Neural cell (in vitro differentiated cells): ENCODE data around the gene TBC1D19. TPM values are rescaled to one million over a fixed set of nuclear protein-coding genes. Genes with fewer than 3 reads are reported as not detected.

Experiments used
- H2AFZ ChIP-seq: fragments of 200-600, 300-800 bp; sonication (generic), shearing (Covaris generic); 2 replicates; pipeline ENCODE4 v1.6.0; 2014; ENCODE audit warnings: low read depth, mild to moderate bottlenecking, antibody characterized with exemption, low read length, moderate library complexity
- H3F3A ChIP-seq: fragments of 200-600 bp; shearing (Covaris generic); 2 replicates; pipeline ENCODE4 v1.6.1; 2016; ENCODE audit warnings: mild to moderate bottlenecking, moderate library complexity, mixed read lengths, antibody characterized with exemption, low read length; ENCODE audit not compliant: insufficient read depth, poor library complexity, severe bottlenecking
- H3K27ac ChIP-seq: fragments of 200-600, 300-800 bp; sonication (generic), shearing (Covaris generic); 2 replicates; pipeline ENCODE4 v1.5.1; 2014; ENCODE audit warnings: mild to moderate bottlenecking, low read length, moderate library complexity
- H3K27me3 ChIP-seq: fragments of 300-800, 200-600 bp; sonication (generic), shearing (Covaris generic); 2 replicates; pipeline ENCODE4 v1.6.0; 2014; ENCODE audit warnings: mild to moderate bottlenecking, low read depth, low read length, moderate library complexity; ENCODE audit not compliant: insufficient read depth
- H3K36me3 ChIP-seq: fragments of 300-800, 200-600 bp; sonication (generic), shearing (Covaris generic); 2 replicates; pipeline ENCODE4 v1.5.1; 2014; ENCODE audit warnings: mild to moderate bottlenecking, antibody characterized with exemption, low read length, moderate library complexity; ENCODE audit not compliant: insufficient read depth
- H3K4me2 ChIP-seq: fragments of 300-800, 200-600 bp; sonication (generic), shearing (Covaris generic); 2 replicates; pipeline ENCODE4 v1.6.0; 2014; ENCODE audit warnings: mild to moderate bottlenecking, low read length
- H3K4me3 ChIP-seq: fragments of 300-800, 200-600 bp; sonication (generic), shearing (Covaris generic); 2 replicates; pipeline ENCODE4 v1.5.1; 2014; ENCODE audit warnings: mild to moderate bottlenecking, low read length, moderate library complexity
- H3K79me2 ChIP-seq: fragments of 200-600 bp; shearing (Covaris generic); replicated peaks from 2 replicates; pipeline ENCODE4 v1.6.0; 2014; ENCODE audit warnings: mild to moderate bottlenecking, low read length, moderate library complexity; ENCODE audit not compliant: insufficient read depth
- H3K9ac ChIP-seq: fragments of 300-800, 200-600 bp; sonication (generic), shearing (Covaris generic); 2 replicates; pipeline ENCODE4 v1.6.1; 2016; ENCODE audit warnings: mild to moderate bottlenecking, low read length, mixed read lengths
- H3K9me2 ChIP-seq: fragments of 200-600 bp; shearing (Covaris generic); 2 replicates; pipeline ENCODE4 v1.6.1; 2016; ENCODE audit warnings: mild to moderate bottlenecking, low read length, mixed read lengths; ENCODE audit not compliant: insufficient read depth
- H3K9me3 ChIP-seq: fragments of 200-600, 300-800 bp; sonication (generic), shearing (Covaris generic); 2 replicates; pipeline ENCODE4 v1.6.1; 2016; ENCODE audit warnings: mild to moderate bottlenecking, mixed run types, low read length, moderate library complexity, mixed read lengths
- H4K20me1 ChIP-seq: fragments of 200-600 bp; shearing (Covaris generic); 2 replicates; pipeline ENCODE4 v1.6.1; 2016; ENCODE audit warnings: mild to moderate bottlenecking, mixed run types; ENCODE audit not compliant: insufficient read depth
- CTCF ChIP-seq: fragments of 450-650 bp; IDR thresholded peaks from 2 replicates; pipeline ENCODE4 v1.5.1; 2014; ENCODE audit warnings: antibody characterized with exemption, mild to moderate bottlenecking, moderate library complexity; ENCODE audit not compliant: poor library complexity, severe bottlenecking
- EP300 ChIP-seq: fragments of 450-650 bp; conservative IDR thresholded peaks from 2 replicates; pipeline ENCODE4 v1.6.1; 2014; ENCODE audit warnings: antibody characterized with exemption, mild to moderate bottlenecking, moderate library complexity; ENCODE audit not compliant: poor library complexity, severe bottlenecking
- EZH2 ChIP-seq: fragments of 200-600, 300-800 bp; shearing (Covaris generic), sonication (generic); IDR thresholded peaks from 2 replicates; pipeline ENCODE4 v1.6.1; 2014; ENCODE audit warnings: antibody characterized with exemption, low read length, borderline replicate concordance, mild to moderate bottlenecking; ENCODE audit not compliant: insufficient read depth, poor library complexity, severe bottlenecking
- MXI1 ChIP-seq: fragments of 450-650 bp; conservative IDR thresholded peaks from 2 replicates; pipeline ENCODE4 v1.6.1; 2014; ENCODE audit warnings: antibody characterized with exemption, mild to moderate bottlenecking; ENCODE audit not compliant: poor library complexity, severe bottlenecking
- POLR2AphosphoS5 ChIP-seq: IDR thresholded peaks from 2 replicates; pipeline ENCODE4 v1.6.1; 2012
- RAD21 ChIP-seq: fragments of 450-650 bp; conservative IDR thresholded peaks from 2 replicates; pipeline ENCODE4 v1.6.1; 2014; ENCODE audit warnings: antibody characterized with exemption, mild to moderate bottlenecking, moderate library complexity
- REST ChIP-seq: IDR thresholded peaks from 2 replicates; pipeline ENCODE4 v1.6.1; 2012; ENCODE audit warnings: borderline replicate concordance
- SMC3 ChIP-seq: fragments of 450-650 bp; conservative IDR thresholded peaks from 2 replicates; pipeline ENCODE4 v1.6.1; 2014; ENCODE audit warnings: antibody characterized with exemption, mild to moderate bottlenecking, moderate library complexity; ENCODE audit not compliant: poor library complexity
- TAF1 ChIP-seq: IDR thresholded peaks from 2 replicates; pipeline ENCODE4 v1.6.1; 2012; ENCODE audit warnings: low read depth
- polyA plus RNA-seq: library from polyadenylated mRNA; depleted of rRNA; stranded (reverse); fragments of >200 nt; gene quantifications from 2 replicates; pipeline ENCODE4 v1.2.3, GENCODE V29; 2014

The TBC1D19 gene
- polyA plus RNA-seq, 1 donor from 2014 or later, result 23.1 TPM

GRCh38 chr4:26782168-26782829 lies 198.4 kb downstream of the TBC1D19 start:
- H3K9me2 ChIP-seq, result no peaks in the 10 kb centered on the region
- no peak overlapping the region for H3K27ac ChIP-seq
- TF ChIP-seq EP300 (no peak), SMC3 (no peak), POLR2AphosphoS5 (no peak), RAD21 (no peak), EZH2 (no peak), CTCF (no peak), MXI1 (no peak), REST (no peak), TAF1 (no peak)
- H4K20me1 ChIP-seq, result no peaks in the 10 kb centered on the region
- H3K27me3 ChIP-seq, result no peaks in the 10 kb centered on the region
- H2AFZ ChIP-seq, result no peak overlapping the region
- no peaks in the 10 kb centered on the region for H3F3A ChIP-seq
- H3K36me3 ChIP-seq, result no peaks in the 10 kb centered on the region
- no peak overlapping the region for H3K4me2 ChIP-seq
- no peak overlapping the region for H3K4me3 ChIP-seq
- H3K9me3 ChIP-seq, result no peaks in the 10 kb centered on the region
- no peak overlapping the region for H3K9ac ChIP-seq
- H3K79me2 ChIP-seq, result no peaks in the 10 kb centered on the region

- H3K27me3 ChIP-seq, result no peaks in the 10 kb centered on the region
- no peak overlapping the region for H2AFZ ChIP-seq
- no peaks in the 10 kb centered on the region for H4K20me1 ChIP-seq
- H3K9me3 ChIP-seq, result no peaks in the 10 kb centered on the region
- no peak overlapping the region for H3K27ac ChIP-seq
- no peaks in the 10 kb centered on the region for H3K9me2 ChIP-seq
- H3K4me2 ChIP-seq, result no peak overlapping the region
- no peak overlapping the region for H3K9ac ChIP-seq
- H3K79me2 ChIP-seq, result no peaks in the 10 kb centered on the region
- no peaks in the 10 kb centered on the region for H3F3A ChIP-seq
- H3K36me3 ChIP-seq, result no peaks in the 10 kb centered on the region
- H3K4me3 ChIP-seq, result no peak overlapping the region
- no peak for TF ChIP-seq REST
- TF ChIP-seq MXI1, result no peak
- TF ChIP-seq CTCF, result no peak
- no peak for TF ChIP-seq SMC3
- TF ChIP-seq RAD21, result no peak
- TF ChIP-seq POLR2AphosphoS5, result no peak
- no peak for TF ChIP-seq TAF1
- TF ChIP-seq EP300, result no peak
- TF ChIP-seq EZH2, result no peak
Observed at GRCh38 chr4:26782830-26783202, 198.9 kb downstream of the TBC1D19 start.
